Lower lobe of right lung (tissue), 2 donors: ENCODE data around the gene NAIF1. TPM values are rescaled to one million over a fixed set of nuclear protein-coding genes. Genes with fewer than 3 reads are reported as not detected.
"Not testable (repeated sequence)": the region's sequence is repeated elsewhere in the genome, so short reads cannot be mapped to it uniquely, and the experiment has no call there.

ENCODE experiments used
- ATAC-seq, 2 donors: fragments of 200-7000 bp; cut with Tn5 transposase; one replicate each; pipeline ENCODE4 v1.9.1; 2020 to 2022; ENCODE audit warnings: mild to moderate bottlenecking in 2 of 2, moderate library complexity in 2 of 2
- DNase-seq: peaks from one replicate; pipeline ENCODE4 v3.0.0-alpha.2; 2020
- H3K27ac ChIP-seq: fragments of 200-600 bp; one replicate; pipeline ENCODE4 v1.8.0; 2022
- H3K27me3 ChIP-seq: fragments of 200-600 bp; one replicate; pipeline ENCODE4 v1.8.0; 2022; ENCODE audit warnings: low read depth
- H3K36me3 ChIP-seq: fragments of 200-600 bp; one replicate; pipeline ENCODE4 v1.8.0; 2022; ENCODE audit warnings: mild to moderate bottlenecking
- H3K4me1 ChIP-seq: fragments of 200-600 bp; one replicate; pipeline ENCODE4 v1.8.0; 2022
- H3K4me3 ChIP-seq: fragments of 200-600 bp; one replicate; pipeline ENCODE4 v1.8.0; 2022; ENCODE audit warnings: mild to moderate bottlenecking
- H3K9me3 ChIP-seq: fragments of 200-600 bp; one replicate; pipeline ENCODE4 v1.8.0; 2022
- CTCF ChIP-seq: fragments of 200-600 bp; IDR thresholded peaks from one replicate; pipeline ENCODE4 v1.8.0; 2022; ENCODE audit warnings: antibody characterized with exemption, mild to moderate bottlenecking
- intact Hi-C: fragments of 100-400 bp; cut with DNase I; formaldehyde crosslinking; loops from one replicate; pipeline ENCODE4 v1.11.0; 2022
- total RNA-seq: library from RNA; stranded (reverse); fragmentation: NEBNext Ultra II Directional; extraction: Animal tissue kit (Norgen Biotek cat#: 25700); gene quantifications from one replicate; pipeline ENCODE4 v1.2.1, GENCODE V29; 2021
- donor health status: DM: no; HTN: yes; CAD: no; lungs with severe emphysema.

The NAIF1 gene
- total RNA-seq, 1 donor from 2014 or later: 11.3 TPM

- intact Hi-C loops: no loop called here
- H3K27ac ChIP-seq: no peak overlapping the region
- H3K9me3 ChIP-seq: no peaks in the 10 kb centered on the region
- no peaks in the 10 kb centered on the region for H3K36me3 ChIP-seq
- no peaks in the 10 kb centered on the region for H3K27me3 ChIP-seq
- no peak overlapping the region for H3K4me3 ChIP-seq
- DNase-seq: no peak
- no peaks in the 10 kb centered on the region for H3K4me1 ChIP-seq
- ATAC-seq: no peak
- no peak for TF ChIP-seq CTCF
Measured at GRCh38 chr9:128027705-128028104, 39.4 kb downstream of the NAIF1 start.

DNA sequence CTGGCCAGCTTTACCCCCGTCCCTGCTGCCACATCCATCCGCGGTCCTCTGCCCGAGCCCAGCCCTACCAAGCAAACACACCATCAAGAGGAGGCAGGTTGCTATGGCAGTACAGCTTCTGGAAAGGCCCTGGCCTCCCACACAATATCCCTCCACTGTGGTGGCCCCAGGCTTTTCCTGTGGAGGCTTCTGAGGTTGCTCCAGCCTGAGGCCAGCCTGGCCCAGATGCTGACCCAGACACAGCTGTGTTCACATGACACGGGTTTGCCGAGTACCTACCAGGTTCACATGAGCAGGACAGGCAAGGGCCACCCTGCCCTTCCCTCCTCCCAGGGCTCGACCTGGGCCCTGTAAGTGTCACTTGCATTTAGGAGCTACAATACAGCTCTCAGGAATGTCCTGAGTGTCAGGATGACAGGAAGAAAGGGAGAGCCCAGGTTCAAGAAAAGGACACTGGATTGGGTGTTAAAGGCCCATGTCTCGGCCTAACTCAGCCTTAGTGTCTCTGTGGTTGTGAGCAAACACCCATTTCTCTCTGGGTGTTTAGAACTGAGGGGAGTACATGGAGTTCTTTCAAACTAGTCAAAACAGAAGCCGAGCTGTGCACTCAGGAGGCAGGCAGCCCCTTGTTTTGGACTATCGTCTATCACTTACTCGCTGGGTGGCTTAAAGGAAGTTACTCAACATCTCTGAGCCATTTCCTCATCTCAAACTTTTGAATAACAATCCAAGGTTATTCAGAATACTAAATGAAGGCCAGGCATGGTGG, 40.2 kb downstream of the NAIF1 start:
- intact Hi-C loops: no loop called here
- TF ChIP-seq CTCF: no peak
- Histone ChIP-seq H3K4me3 (no peak overlapping the region), H3K9me3 (no peaks in the 10 kb centered on the region), H3K36me3 (no peaks in the 10 kb centered on the region), H3K27me3 (no peaks in the 10 kb centered on the region), H3K27ac (peak overlapping the region; percentile 74), H3K4me1 (no peaks in the 10 kb centered on the region)
- no peak for DNase-seq
- ATAC-seq: peak; percentile 48 to 67

DNA sequence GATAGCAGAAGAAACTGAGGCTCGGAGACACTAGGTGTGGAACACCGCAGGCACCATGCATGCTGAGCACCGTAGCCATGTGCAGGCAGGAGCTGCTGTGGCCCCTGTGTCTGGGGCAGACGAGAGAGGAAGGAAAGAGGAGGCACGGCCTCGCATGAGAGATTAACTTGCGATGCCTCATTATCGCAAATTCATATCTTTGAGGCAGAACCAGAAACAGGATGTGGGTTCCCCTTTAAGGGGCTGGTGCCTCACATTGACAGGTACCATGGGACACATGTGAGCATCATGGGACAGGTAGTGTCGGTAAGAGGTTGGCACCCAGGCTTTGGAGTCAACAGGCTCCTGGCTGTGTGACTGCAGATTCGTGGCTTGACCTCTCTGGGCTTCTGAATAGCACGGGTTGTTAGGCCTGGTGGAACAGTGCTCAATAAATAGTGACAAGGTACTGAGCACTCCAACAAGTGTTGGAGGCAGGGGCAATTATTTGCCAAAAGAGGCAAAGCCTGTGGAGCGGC, 40.8 kb downstream of the NAIF1 start:
- ATAC-seq (peak; percentile 61 to 75), DNase-seq (no peak)
- no peaks in the 10 kb centered on the region for H3K9me3 ChIP-seq
- no peak overlapping the region for H3K4me3 ChIP-seq
- TF ChIP-seq CTCF: no peak
- no peaks in the 10 kb centered on the region for H3K36me3 ChIP-seq
- intact Hi-C loops: no loop called here
- H3K4me1 ChIP-seq: no peaks in the 10 kb centered on the region
- H3K27me3 ChIP-seq: no peaks in the 10 kb centered on the region
- peak overlapping the region; percentile 74 for H3K27ac ChIP-seq

GRCh38 chr9:128025736-128026135, 41.4 kb downstream of the NAIF1 start:
- intact Hi-C loops: no loop called here
- H3K9me3 ChIP-seq: no peaks in the 10 kb centered on the region
- H3K4me1 ChIP-seq: no peaks in the 10 kb centered on the region
- no peak overlapping the region for H3K4me3 ChIP-seq
- TF ChIP-seq CTCF: no peak
- H3K27me3 ChIP-seq: no peaks in the 10 kb centered on the region
- DNase-seq (no peak), ATAC-seq (no peak)
- no peaks in the 10 kb centered on the region for H3K36me3 ChIP-seq
- H3K27ac ChIP-seq: peak overlapping the region; percentile 5

DNA sequence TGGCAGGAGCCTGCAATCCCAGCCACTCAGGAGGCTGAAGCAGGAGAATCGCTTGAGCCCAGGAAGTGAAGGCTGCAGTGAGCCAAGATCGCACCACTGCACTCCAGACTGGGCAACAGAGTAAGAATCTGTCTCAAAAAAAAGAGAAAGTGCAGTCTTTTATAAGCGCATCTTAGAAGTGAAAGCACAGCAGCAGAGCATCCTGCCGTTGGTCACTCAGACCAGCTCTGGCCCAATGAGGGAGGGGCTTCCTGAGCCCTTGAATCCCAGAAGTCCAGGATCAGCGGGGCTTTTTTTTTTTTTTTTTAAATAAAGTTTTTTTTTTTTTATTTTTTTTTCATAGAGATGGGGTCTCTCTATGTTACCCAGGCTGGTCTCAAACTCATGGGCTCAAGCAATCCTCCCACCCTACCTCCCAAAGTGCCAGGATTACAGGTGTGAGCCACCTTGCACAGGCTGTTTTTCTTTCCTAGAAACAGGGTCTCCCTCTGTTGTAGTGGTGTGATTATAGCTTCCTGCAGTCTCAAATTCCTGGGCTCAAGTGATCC, 42.3 kb downstream of the NAIF1 start:
- TF ChIP-seq CTCF: no peak
- no peaks in the 10 kb centered on the region for H3K27me3 ChIP-seq
- H3K4me3 ChIP-seq: no peak overlapping the region
- no peak for DNase-seq
- H3K27ac ChIP-seq: no peak overlapping the region
- no peaks in the 10 kb centered on the region for H3K4me1 ChIP-seq
- no peaks in the 10 kb centered on the region for H3K9me3 ChIP-seq
- ATAC-seq: no peak
- no peaks in the 10 kb centered on the region for H3K36me3 ChIP-seq
- intact Hi-C loops: no loop called here

DNA sequence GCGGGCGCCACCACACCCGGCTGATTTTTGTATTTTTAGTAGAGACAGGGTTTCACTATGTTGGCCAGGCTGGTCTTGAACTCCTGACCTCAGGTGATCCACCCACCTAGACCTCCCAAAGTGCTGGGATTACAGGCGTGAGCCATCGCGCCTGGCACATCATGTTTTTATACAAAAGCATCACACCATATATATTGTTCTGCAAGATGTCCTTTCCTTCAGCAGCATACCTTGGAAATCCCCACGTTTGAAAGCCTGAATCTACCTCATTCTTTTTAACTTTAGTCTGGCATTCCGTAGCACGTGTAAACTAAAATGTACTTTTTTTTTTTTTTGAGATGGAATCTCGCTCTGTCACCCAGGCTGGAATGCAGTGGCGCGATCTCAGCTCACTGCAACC, 43.4 kb downstream of the NAIF1 start:
- intact Hi-C loops, H3K27ac ChIP-seq, ATAC-seq, DNase-seq, H3K27me3 ChIP-seq, H3K36me3 ChIP-seq, H3K9me3 ChIP-seq, H3K4me1 ChIP-seq, H3K4me3 ChIP-seq: not testable (repeated sequence)
